ENCODE data around the gene CEACAM18.

CEACAM18 gene

GRCh38 chr19:51539821-51540366 lies 61.6 kb downstream of the CEACAM18 start:
- FAIRE-seq = no peak
